ENCODE measurements around the gene CYSRT1.

The CYSRT1 gene

GRCh38 chr9:137273095-137273490 lies 48.1 kb downstream of the CYSRT1 start:
- no peak for DNase-seq

GRCh38 chr9:137273611-137274320 lies 48.8 kb downstream of the CYSRT1 start:
- peak; percentile 51 to 86 for DNase-seq

GRCh38 chr9:137275203-137275587 lies 50.2 kb downstream of the CYSRT1 start:
- DNase-seq: no peak

Data from SHP77 (cell line).